ENCODE data around the gene TLR9. TPM values are rescaled to one million over a fixed set of nuclear protein-coding genes. Genes with fewer than 3 reads are reported as not detected.

TLR9 gene
- total RNA-seq, 1 experiment from 2014 or later: not detected

DNA sequence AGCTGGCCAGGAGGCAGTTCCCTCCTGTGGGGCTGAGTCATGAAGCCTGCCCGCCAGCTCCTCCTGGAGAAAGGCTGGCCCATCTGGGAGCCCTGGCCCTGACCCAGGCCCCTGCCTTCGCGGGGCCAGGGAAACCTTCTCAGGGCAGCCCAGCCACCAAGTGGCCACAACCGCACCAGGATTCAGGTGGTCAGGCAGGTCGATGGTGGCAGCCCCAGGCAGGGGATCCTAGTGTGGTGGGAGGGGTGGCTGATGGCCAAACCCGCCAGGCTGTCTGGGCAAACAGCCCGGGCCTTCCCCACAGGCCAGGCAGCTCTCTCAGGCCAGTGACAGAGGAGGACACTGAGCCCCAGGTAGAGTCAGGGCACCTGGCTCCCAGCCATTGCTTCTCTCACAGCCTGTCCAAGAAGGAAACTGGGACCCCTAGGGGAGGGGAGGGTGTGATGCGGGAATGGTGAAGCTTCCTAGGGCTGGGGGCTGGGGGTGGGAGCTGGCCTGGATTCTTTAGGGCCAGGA lies 12.3 kb upstream of the TLR9 start:
- in situ Hi-C loops (cut with HindIII; ENCODE audit: low pct_unique_long_range_greater_than_20kb, low sequenced_read_pairs): no loop called here
- DNase-seq (ENCODE audit: low read depth, low spot score): peak; percentile 45

DNA sequence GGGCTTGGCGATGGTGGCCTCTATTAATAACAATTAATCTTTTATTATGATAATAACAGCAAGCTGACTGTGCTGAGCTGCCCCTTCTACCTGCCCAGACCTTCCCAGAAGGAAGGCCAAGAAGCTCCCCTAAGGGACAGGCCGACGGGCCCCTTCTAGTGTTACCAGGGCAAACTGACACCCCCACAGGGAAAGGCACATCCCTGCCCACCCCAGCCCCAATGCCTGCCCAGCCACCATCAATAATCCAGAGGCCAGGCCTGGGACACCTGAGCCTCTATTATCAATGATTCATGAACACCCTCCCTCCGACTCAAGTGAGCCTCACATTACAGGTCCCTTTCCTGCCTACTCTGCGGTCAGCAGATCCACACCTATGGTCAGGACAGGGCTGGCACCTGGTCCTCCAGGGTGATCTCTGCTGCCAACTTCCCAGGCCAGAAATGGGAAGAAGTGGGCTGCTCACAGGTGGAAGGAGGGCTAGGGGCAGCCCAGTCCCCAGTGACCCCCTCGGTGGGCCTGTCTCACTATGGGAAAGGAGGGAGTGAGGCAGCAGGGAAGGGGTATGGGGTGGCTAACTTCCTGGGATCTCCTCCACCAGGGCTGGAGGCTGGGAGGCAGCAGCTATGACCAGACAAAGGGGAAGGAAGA lies 11.7 kb upstream of the TLR9 start:
- no peak for DNase-seq (ENCODE audit: low read depth, low spot score)
- in situ Hi-C loops (cut with HindIII; ENCODE audit: low pct_unique_long_range_greater_than_20kb, low sequenced_read_pairs): no loop called here

- DNase-seq (ENCODE audit: low read depth, low spot score): no peak
- in situ Hi-C loops (cut with HindIII; ENCODE audit: low pct_unique_long_range_greater_than_20kb, low sequenced_read_pairs): no loop called here
Observed at GRCh38 chr3:52236424-52236886, 11.0 kb upstream of the TLR9 start.

DNA sequence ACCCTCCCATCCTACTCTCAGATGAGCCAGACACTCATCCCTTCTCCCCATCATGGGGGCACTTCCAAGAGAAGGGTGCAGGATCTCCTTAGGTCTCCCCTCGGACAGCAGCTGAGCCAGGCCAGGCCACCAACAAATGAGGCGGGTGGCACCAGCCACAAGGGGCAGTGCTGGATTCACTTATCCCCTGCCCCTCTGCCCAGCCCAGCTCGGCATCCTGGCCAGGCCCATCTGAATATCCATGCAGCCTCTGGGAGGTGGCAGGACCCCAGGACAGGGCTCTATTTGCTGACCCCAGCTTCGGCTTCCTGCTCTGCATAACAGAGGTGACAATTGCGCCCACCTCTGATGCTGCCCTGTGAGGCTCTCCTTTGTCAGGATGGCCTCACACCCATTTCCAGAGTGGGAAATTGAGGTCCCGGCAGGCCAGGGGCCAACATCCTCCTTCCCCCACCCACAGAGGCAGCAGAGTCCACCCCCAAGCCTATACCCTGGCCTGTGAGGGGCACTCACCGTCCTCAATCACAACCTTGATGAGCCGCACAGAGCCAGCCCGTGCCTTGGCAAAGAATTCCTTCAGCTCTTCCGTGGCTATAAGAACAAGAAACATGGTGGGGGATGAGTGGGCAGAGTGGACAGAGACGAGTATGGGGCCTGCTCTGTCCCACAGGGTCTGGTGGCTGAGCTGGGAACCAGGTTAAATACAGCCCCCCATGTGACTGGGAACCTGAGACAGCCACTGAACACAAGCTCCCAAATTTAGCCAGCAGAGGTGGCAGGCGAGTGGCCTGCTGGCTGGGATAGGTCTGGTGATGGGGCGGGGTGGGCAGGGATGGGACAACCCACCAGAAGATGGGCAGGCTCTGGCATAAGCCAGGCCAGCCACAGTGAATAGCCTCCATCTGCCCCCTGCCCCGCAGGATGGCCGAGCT lies 9.3 kb upstream of the TLR9 start:
- in situ Hi-C loops (cut with HindIII; ENCODE audit: low pct_unique_long_range_greater_than_20kb, low sequenced_read_pairs): no loop called here
- no peak for DNase-seq (ENCODE audit: low read depth, low spot score)

DNA sequence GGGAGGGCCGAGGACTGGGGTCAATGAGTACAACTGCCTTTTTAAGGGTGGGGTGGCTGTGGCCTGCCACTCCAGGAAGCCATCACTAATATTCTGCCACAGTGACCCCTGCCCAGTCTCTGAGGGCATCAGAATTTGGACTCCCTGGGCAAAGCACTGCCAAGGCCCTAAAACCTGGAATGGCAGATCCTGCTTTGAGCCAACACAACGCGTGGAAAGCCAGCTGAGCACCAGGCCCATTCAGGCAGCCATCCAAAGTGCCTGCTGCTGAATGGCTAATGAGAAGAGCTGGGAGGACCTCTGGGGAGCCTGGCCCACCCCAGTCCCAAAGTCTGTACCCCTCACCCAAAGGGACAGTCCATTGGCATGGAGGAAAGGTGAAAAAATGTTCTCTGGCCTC lies 8.5 kb upstream of the TLR9 start:
- DNase-seq (ENCODE audit: low read depth, low spot score): no peak
- in situ Hi-C loops (cut with HindIII; ENCODE audit: low pct_unique_long_range_greater_than_20kb, low sequenced_read_pairs): no loop called here

GRCh38 chr3:52233108-52233591 lies 7.7 kb upstream of the TLR9 start:
- DNase-seq (ENCODE audit: low read depth, low spot score): no peak
- in situ Hi-C loops (cut with HindIII; ENCODE audit: low pct_unique_long_range_greater_than_20kb, low sequenced_read_pairs): no loop called here

GRCh38 chr3:52232279-52233107 lies 7.0 kb upstream of the TLR9 start:
- in situ Hi-C loops (cut with HindIII; ENCODE audit: low pct_unique_long_range_greater_than_20kb, low sequenced_read_pairs): no loop called here
- DNase-seq (ENCODE audit: low read depth, low spot score): no peak

DNA sequence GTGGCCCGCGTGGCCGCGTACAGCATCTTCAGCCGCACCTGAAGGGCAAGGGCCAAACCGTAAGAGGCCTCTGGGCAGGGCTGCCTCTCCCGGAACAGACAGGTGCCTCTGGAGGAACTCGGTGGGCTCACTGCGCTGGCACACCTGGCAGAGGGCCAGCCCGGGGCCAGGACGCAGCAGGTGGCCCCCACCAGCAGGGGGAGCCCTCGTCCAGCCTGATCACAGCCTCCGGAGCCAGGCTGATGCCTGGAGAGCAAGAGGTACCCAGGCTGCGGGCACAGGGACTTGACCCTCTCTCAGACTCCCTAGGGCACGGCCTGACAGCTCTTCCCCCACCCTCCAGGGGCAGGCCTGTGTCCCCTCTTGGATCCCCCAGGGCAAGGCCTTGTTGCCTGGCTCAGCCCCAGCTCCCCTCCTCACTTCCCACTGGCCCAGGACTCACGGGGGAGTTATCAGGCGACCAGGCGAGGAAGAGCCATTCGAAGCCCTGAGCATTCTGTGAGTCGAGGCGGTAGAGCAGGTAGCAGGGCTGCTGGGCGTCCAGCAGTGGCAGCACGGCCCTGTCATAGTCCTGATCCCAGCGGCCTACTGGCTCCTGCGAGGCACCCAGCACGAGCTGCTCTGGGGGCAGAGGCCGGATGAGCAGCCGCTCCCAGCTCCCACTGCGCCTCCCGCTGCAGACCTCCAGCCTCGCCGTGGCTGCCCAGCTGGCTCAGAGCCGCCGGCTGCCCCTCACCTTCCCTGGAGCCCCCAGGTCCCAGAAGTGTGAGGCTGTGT lies 6.2 kb upstream of the TLR9 start:
- in situ Hi-C loops (cut with HindIII; ENCODE audit: low pct_unique_long_range_greater_than_20kb, low sequenced_read_pairs): no loop called here
- DNase-seq (ENCODE audit: low read depth, low spot score): peak; percentile 73

- in situ Hi-C loops (cut with HindIII; ENCODE audit: low pct_unique_long_range_greater_than_20kb, low sequenced_read_pairs): no loop called here
- no peak for DNase-seq (ENCODE audit: low read depth, low spot score)
Observed at GRCh38 chr3:52230889-52231499, 5.5 kb upstream of the TLR9 start.

GRCh38 chr3:52230461-52230860 lies 5.0 kb upstream of the TLR9 start:
- in situ Hi-C loops (cut with HindIII; ENCODE audit: low pct_unique_long_range_greater_than_20kb, low sequenced_read_pairs): no loop called here
- DNase-seq (ENCODE audit: low read depth, low spot score): no peak

DNA sequence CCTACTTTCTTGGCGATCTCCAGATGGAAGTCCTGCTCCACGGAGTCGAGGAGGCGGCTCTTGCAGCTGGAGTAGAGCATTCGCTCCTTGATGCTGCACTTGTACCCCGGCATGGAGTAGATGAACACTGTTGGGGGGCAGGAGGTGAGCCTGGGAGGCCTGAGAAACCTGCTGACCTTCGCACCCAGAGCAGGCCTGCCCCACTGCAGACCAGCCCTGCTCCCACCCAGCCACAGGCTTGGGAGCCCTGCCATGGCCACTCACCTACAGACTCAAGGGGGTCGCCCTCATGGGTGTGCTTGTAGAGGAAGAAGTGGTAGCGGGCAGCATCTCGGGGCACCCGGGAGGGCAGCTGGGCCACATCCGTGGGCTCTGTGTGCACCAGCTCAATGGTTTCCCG lies 4.2 kb upstream of the TLR9 start:
- no peak for DNase-seq (ENCODE audit: low read depth, low spot score)
- in situ Hi-C loops (cut with HindIII; ENCODE audit: low pct_unique_long_range_greater_than_20kb, low sequenced_read_pairs): no loop called here

DNA sequence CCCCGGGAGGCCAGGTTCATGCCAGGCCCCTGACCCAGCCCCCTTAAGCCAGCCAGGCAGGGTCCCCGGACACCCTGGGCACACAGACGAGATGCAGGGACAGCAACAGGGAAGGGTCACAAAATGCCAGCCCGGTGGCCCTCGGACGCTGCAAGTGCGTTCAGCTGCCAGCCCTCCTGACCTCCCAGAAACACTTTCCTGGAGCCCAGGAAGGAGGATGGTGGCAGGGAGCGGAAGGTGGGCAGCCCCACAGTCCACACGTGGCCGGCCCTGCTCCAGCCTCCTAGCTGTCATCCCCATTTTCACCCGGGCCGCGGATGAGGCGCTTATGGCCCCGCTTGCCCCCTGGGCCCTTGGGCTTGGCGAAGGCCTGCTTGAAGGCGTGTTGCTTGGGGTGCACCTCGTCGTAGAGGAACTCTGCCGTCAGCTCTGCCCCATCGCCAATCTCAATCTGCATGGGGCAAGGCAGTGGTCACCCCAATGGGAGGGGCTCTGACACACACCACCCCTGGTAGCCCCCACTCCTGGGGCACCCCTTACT lies 3.4 kb upstream of the TLR9 start:
- in situ Hi-C loops (cut with HindIII; ENCODE audit: low pct_unique_long_range_greater_than_20kb, low sequenced_read_pairs): no loop called here
- no peak for DNase-seq (ENCODE audit: low read depth, low spot score)

- DNase-seq (ENCODE audit: low read depth, low spot score): no peak
- in situ Hi-C loops (cut with HindIII; ENCODE audit: low pct_unique_long_range_greater_than_20kb, low sequenced_read_pairs): no loop called here
Observed at GRCh38 chr3:52228266-52228665, 2.8 kb upstream of the TLR9 start.

DNA sequence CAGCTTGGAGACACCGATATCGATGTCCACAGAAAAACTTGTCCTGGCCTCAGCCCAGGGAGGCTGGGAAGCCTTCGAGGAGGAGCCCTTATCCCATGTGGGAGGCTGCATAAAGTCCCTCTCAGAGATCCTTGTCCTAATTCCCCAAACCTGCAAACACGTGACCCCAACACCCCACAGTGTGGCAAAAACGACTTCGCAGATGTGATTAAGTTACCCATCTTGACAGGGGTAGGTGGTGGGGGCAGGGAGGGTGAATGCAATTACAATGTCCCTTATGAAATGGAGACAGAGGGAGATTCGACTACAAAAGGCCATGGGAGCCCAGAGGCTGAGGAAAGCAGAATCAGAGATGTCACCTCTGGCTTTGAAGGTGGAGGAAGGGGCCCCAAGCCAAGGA lies 2.3 kb upstream of the TLR9 start:
- in situ Hi-C loops (cut with HindIII; ENCODE audit: low pct_unique_long_range_greater_than_20kb, low sequenced_read_pairs): no loop called here
- DNase-seq (ENCODE audit: low read depth, low spot score): no peak

GRCh38 chr3:52227117-52227516 lies 1.7 kb upstream of the TLR9 start:
- no peak for DNase-seq (ENCODE audit: low read depth, low spot score)
- in situ Hi-C loops (cut with HindIII; ENCODE audit: low pct_unique_long_range_greater_than_20kb, low sequenced_read_pairs): no loop called here

- DNase-seq (ENCODE audit: low read depth, low spot score): no peak
- in situ Hi-C loops (cut with HindIII; ENCODE audit: low pct_unique_long_range_greater_than_20kb, low sequenced_read_pairs): no loop called here
Observed at GRCh38 chr3:52226229-52226817, 878 bp upstream of the TLR9 start.

All from SK-MEL-5 (cell line).